Measurements from ENCODE around the gene NGFR. TPM values are rescaled to one million over a fixed set of nuclear protein-coding genes. Genes with fewer than 3 reads are reported as not detected.

NGFR gene
- 2.8 and 3.6 TPM in 2 replicates for total RNA-seq
- long read RNA-seq: 0 reads

- peak within 1 kb of the TSS; percentile 64 for H3K4me3 Mint-ChIP-seq (ENCODE audit: unreplicated experiment)
- H3K27me3 Mint-ChIP-seq (ENCODE audit: unreplicated experiment): peaks cover 70% of the 10 kb centered on the region
- H3K4me1 Mint-ChIP-seq (ENCODE audit: unreplicated experiment): peaks cover 20% of the 10 kb centered on the region
- DNase-seq (ENCODE audit: extremely low spot score, unreplicated experiment): no peak
- H3K9me3 Mint-ChIP-seq (ENCODE audit: unreplicated experiment): no peaks in the 10 kb centered on the region
- no peak for TF ChIP-seq CTCF (IDR thresholded peaks at IDR 0.05)
- H3K27ac Mint-ChIP-seq (ENCODE audit: unreplicated experiment): no peak within 1 kb of the TSS
- no peaks in the 10 kb centered on the region for H3K36me3 Mint-ChIP-seq (ENCODE audit: unreplicated experiment)
These were observed at the start of gene NGFR for GRCh38 chr17:49494986-49495841. NGFR (plus strand) TSS chr17:49495293; CDS start chr17:49495418, 125 bp downstream.

GRCh38 chr17:49445591-49445990, 49.5 kb upstream of the NGFR start:
- no peaks in the 10 kb centered on the region for H3K36me3 Mint-ChIP-seq (ENCODE audit: unreplicated experiment)
- H3K4me1 Mint-ChIP-seq (ENCODE audit: unreplicated experiment): peaks cover 12% of the 10 kb centered on the region
- H3K9me3 Mint-ChIP-seq (ENCODE audit: unreplicated experiment): no peaks in the 10 kb centered on the region
- H3K27me3 Mint-ChIP-seq (ENCODE audit: unreplicated experiment): peaks cover 34% of the 10 kb centered on the region
- no peak overlapping the region for H3K4me3 Mint-ChIP-seq (ENCODE audit: unreplicated experiment)
- no peak for DNase-seq (ENCODE audit: extremely low spot score, unreplicated experiment)
- H3K27ac Mint-ChIP-seq (ENCODE audit: unreplicated experiment): no peak overlapping the region
- no peak for TF ChIP-seq CTCF (IDR thresholded peaks at IDR 0.05)

- Mint-ChIP-seq H3K4me1 (ENCODE audit: unreplicated experiment) (peaks cover 17% of the 10 kb centered on the region), H3K27ac (ENCODE audit: unreplicated experiment) (peak overlapping the region; percentile 31), H3K9me3 (ENCODE audit: unreplicated experiment) (no peaks in the 10 kb centered on the region), H3K36me3 (ENCODE audit: unreplicated experiment) (no peaks in the 10 kb centered on the region), H3K27me3 (ENCODE audit: unreplicated experiment) (peaks cover 17% of the 10 kb centered on the region), H3K4me3 (ENCODE audit: unreplicated experiment) (no peak overlapping the region)
- DNase-seq (ENCODE audit: extremely low spot score, unreplicated experiment): no peak
- peak; percentile 31 for TF ChIP-seq CTCF (IDR thresholded peaks at IDR 0.05)
These were observed 47.3 kb upstream of the NGFR start for GRCh38 chr17:49447628-49448302.

GRCh38 chr17:49450181-49450580, 44.9 kb upstream of the NGFR start:
- peaks cover 17% of the 10 kb centered on the region for H3K4me1 Mint-ChIP-seq (ENCODE audit: unreplicated experiment)
- no peak for DNase-seq (ENCODE audit: extremely low spot score, unreplicated experiment)
- TF ChIP-seq CTCF (IDR thresholded peaks at IDR 0.05): no peak
- H3K36me3 Mint-ChIP-seq (ENCODE audit: unreplicated experiment): no peaks in the 10 kb centered on the region
- no peak overlapping the region for H3K4me3 Mint-ChIP-seq (ENCODE audit: unreplicated experiment)
- peaks cover 6% of the 10 kb centered on the region for H3K27me3 Mint-ChIP-seq (ENCODE audit: unreplicated experiment)
- no peaks in the 10 kb centered on the region for H3K9me3 Mint-ChIP-seq (ENCODE audit: unreplicated experiment)
- H3K27ac Mint-ChIP-seq (ENCODE audit: unreplicated experiment): no peak overlapping the region

GRCh38 chr17:49450735-49451134, 44.4 kb upstream of the NGFR start:
- Mint-ChIP-seq H3K9me3 (ENCODE audit: unreplicated experiment) (no peaks in the 10 kb centered on the region), H3K4me1 (ENCODE audit: unreplicated experiment) (peaks cover 18% of the 10 kb centered on the region), H3K36me3 (ENCODE audit: unreplicated experiment) (no peaks in the 10 kb centered on the region), H3K27ac (ENCODE audit: unreplicated experiment) (no peak overlapping the region), H3K27me3 (ENCODE audit: unreplicated experiment) (peaks cover 6% of the 10 kb centered on the region), H3K4me3 (ENCODE audit: unreplicated experiment) (no peak overlapping the region)
- no peak for DNase-seq (ENCODE audit: extremely low spot score, unreplicated experiment)
- no peak for TF ChIP-seq CTCF (IDR thresholded peaks at IDR 0.05)

All from osteocyte (in vitro differentiated cells).